Left ventricle myocardium inferior (tissue), 1 donor: ENCODE measurements around the gene FAM149B1. TPM values are rescaled to one million over a fixed set of nuclear protein-coding genes. Genes with fewer than 3 reads are reported as not detected.
A peak's percentile ranks its signal among the peaks of the same experiment; 100 is the strongest.
"Not testable (repeated sequence)": the region's sequence is repeated elsewhere in the genome, so short reads cannot be mapped to it uniquely, and the experiment has no call there.

Experiments used
- DNase-seq: peaks from one replicate; pipeline ENCODE4 v3.0.0-alpha.2; 2020
- H3K27ac ChIP-seq: fragments of 200-600 bp; replicated peaks from 2 replicates; pipeline ENCODE4 v1.8.0; 2021
- H3K27me3 ChIP-seq: fragments of 200-600 bp; 2 replicates; pipeline ENCODE4 v1.8.0; 2021; ENCODE audit warnings: low read depth
- H3K36me3 ChIP-seq: fragments of 200-600 bp; 2 replicates; pipeline ENCODE4 v1.8.0; 2021
- H3K4me1 ChIP-seq: fragments of 200-600 bp; 2 replicates; pipeline ENCODE4 v1.8.0; 2021
- H3K4me3 ChIP-seq: fragments of 200-600 bp; 2 replicates; pipeline ENCODE4 v1.8.0; 2021; ENCODE audit warnings: mild to moderate bottlenecking, moderate library complexity
- H3K9me3 ChIP-seq: fragments of 200-600 bp; replicated peaks from 2 replicates; pipeline ENCODE4 v1.8.0; 2021
- intact Hi-C: fragments of 100-400 bp; cut with micrococcal nuclease; formaldehyde crosslinking; loops from one replicate; pipeline ENCODE4 v1.11.0; 2022
- total RNA-seq: library from RNA; stranded (reverse); fragmentation: NEBNext Ultra II Directional; extraction: Animal tissue kit (Norgen Biotek cat#: 25700); gene quantifications from one replicate; pipeline ENCODE4 v1.2.1, GENCODE V29; 2021
- TF ChIP-seq, protein P1 (sequence below): fragments of 200-600 bp; IDR thresholded peaks from 2 replicates; pipeline ENCODE4 v1.8.0; 2021; ENCODE audit warnings: antibody characterized with exemption, mild to moderate bottlenecking, borderline replicate concordance
- donor health status: DM: no; HTN: yes; CAD: no; lungs with severe emphysema.

FAM149B1 gene
- total RNA-seq, 1 donor from 2014 or later = 14.0 TPM

DNA sequence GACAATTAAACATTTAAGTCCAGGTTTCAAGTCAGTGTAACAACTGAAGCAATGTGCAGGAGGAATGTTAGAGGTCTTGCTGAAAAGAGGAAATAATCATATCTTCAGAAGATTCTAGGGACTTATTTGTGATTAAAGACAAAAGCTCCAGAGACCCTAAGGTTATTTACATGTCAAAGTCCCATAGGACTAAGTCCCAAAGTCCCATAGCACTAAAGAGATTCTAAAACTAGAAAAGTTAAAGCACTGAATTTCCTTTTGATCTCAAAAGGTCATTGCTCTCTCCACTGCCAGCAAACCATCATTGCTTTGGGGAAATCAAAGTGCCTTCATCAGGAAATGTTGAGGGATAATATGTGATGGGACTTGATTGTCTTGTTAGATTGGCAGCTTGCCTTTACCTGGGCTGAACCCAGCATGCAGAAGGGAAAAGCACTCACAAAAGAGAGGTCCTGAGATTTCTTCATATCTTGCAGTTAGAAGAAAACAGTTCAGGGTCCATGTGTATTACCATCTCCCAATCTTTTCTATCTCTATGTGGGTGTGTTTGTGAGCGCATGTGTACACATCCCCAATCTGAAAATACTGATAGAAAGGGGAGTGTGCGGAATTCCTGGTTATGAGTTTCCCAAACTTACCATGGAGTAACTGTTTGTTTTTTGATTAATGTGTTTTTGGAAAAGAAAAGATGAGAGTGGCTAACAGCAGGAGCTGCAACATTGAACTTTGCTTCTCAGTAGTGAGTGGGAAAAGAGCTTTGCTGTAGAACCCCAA is 35.8 kb upstream of the FAM149B1 start:
- Histone ChIP-seq H3K4me1 (peaks cover 12% of the 10 kb centered on the region), H3K9me3 (no peaks in the 10 kb centered on the region), H3K36me3 (peaks cover 94% of the 10 kb centered on the region), H3K4me3 (no peak overlapping the region), H3K27me3 (no peaks in the 10 kb centered on the region), H3K27ac (peak overlapping the region; percentile 1)
- TF ChIP-seq, protein P1, sequence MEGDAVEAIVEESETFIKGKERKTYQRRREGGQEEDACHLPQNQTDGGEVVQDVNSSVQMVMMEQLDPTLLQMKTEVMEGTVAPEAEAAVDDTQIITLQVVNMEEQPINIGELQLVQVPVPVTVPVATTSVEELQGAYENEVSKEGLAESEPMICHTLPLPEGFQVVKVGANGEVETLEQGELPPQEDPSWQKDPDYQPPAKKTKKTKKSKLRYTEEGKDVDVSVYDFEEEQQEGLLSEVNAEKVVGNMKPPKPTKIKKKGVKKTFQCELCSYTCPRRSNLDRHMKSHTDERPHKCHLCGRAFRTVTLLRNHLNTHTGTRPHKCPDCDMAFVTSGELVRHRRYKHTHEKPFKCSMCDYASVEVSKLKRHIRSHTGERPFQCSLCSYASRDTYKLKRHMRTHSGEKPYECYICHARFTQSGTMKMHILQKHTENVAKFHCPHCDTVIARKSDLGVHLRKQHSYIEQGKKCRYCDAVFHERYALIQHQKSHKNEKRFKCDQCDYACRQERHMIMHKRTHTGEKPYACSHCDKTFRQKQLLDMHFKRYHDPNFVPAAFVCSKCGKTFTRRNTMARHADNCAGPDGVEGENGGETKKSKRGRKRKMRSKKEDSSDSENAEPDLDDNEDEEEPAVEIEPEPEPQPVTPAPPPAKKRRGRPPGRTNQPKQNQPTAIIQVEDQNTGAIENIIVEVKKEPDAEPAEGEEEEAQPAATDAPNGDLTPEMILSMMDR = no peak
- no peak for DNase-seq
- intact Hi-C loops = no loop called here

DNA sequence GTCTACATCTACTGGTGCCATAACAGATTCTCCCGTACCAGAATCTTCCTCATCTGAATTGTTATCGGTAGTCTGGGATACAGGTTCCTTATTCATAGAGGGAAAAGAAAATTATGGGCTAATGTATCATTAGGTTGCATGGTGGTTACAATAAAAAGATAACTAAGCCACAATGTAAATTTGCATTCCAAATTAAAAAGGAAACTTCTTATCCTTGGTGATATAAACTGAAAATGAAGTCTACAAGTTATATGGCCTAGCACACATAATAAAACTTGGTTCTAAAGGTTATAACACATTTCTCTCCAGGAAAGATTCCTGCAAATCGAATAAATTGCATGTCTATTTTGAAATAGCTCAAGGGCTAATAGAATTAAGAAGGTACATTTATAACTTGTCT is 33.2 kb upstream of the FAM149B1 start:
- TF ChIP-seq, protein P1 = no peak
- no peak overlapping the region for H3K27ac ChIP-seq
- H3K27me3 ChIP-seq = no peaks in the 10 kb centered on the region
- intact Hi-C loops = no loop called here
- H3K4me3 ChIP-seq = no peak overlapping the region
- no peaks in the 10 kb centered on the region for H3K9me3 ChIP-seq
- peaks cover 100% of the 10 kb centered on the region for H3K36me3 ChIP-seq
- peaks cover 12% of the 10 kb centered on the region for H3K4me1 ChIP-seq
- no peak for DNase-seq

DNA sequence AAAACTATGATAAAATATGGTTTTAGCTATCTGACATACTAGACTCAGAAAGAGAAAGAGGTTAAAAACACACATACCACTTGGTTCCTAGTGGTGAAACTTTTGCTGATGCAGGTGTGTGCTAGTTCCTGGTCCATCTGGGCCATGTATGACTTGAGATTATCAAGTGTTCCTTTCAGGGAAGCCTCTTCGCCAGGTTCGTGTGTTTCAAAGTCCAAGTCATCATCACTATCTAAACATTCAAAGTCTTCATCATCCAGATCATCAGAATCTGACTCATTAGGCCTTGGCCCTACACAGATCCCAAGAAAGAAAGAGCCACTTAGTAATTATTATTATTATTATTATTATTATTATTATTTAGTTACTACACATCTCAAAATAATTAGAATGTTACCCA is 31.3 kb upstream of the FAM149B1 start:
- intact Hi-C loops = no loop called here
- DNase-seq = no peak
- TF ChIP-seq, protein P1 = no peak
- Histone ChIP-seq H3K4me3 (no peak overlapping the region), H3K27me3 (no peaks in the 10 kb centered on the region), H3K4me1 (peaks cover 11% of the 10 kb centered on the region), H3K27ac (no peak overlapping the region), H3K9me3 (no peaks in the 10 kb centered on the region), H3K36me3 (peaks cover 100% of the 10 kb centered on the region)

DNA sequence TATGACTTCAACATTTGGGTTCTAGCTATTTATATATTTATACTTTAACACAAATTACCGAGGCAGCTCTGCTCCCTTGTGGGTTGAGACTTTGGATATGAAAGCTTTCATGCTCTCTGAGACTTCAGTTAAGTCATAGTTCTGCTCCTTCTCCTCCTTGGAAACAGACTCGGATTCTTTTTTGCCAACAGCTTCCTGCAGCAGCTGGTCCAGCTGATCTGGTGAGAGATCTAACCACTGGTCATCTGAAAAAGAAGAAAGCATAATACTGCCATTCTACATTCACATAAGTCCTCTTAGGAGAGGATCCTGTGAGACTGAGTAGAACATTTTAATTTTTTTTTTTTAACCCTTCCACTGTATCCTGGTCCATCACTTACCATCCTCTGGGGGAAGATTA is 28.7 kb upstream of the FAM149B1 start:
- DNase-seq = no peak
- Histone ChIP-seq H3K27ac (no peak overlapping the region), H3K36me3 (peaks cover 100% of the 10 kb centered on the region), H3K27me3 (no peaks in the 10 kb centered on the region), H3K4me3 (no peak overlapping the region), H3K4me1 (no peaks in the 10 kb centered on the region), H3K9me3 (no peaks in the 10 kb centered on the region)
- intact Hi-C loops = no loop called here
- TF ChIP-seq, protein P1 = no peak

DNA sequence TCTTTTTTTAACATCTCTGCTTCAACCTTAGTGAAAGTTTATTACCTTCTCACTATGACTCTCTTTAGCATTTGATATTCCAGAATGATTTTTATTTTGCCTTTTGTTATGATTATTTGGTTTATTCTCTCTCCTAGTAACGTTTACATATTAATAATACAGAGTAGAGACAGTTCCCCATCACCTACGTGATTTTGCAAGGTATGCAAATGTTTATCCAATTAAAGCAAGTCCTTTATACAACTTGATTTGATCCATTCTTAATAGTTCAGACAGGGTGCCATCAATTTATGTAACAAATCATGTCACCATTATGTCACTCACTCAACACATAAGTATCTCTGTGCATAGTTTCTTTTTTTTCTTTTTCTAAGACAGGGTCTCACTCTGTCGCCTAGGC is 26.3 kb upstream of the FAM149B1 start:
- no peak for DNase-seq
- H3K4me3 ChIP-seq = no peak overlapping the region
- no peaks in the 10 kb centered on the region for H3K4me1 ChIP-seq
- TF ChIP-seq, protein P1 = no peak
- no peaks in the 10 kb centered on the region for H3K27me3 ChIP-seq
- peaks cover 100% of the 10 kb centered on the region for H3K36me3 ChIP-seq
- no peak overlapping the region for H3K27ac ChIP-seq
- H3K9me3 ChIP-seq = no peaks in the 10 kb centered on the region
- intact Hi-C loops = no loop called here

DNA sequence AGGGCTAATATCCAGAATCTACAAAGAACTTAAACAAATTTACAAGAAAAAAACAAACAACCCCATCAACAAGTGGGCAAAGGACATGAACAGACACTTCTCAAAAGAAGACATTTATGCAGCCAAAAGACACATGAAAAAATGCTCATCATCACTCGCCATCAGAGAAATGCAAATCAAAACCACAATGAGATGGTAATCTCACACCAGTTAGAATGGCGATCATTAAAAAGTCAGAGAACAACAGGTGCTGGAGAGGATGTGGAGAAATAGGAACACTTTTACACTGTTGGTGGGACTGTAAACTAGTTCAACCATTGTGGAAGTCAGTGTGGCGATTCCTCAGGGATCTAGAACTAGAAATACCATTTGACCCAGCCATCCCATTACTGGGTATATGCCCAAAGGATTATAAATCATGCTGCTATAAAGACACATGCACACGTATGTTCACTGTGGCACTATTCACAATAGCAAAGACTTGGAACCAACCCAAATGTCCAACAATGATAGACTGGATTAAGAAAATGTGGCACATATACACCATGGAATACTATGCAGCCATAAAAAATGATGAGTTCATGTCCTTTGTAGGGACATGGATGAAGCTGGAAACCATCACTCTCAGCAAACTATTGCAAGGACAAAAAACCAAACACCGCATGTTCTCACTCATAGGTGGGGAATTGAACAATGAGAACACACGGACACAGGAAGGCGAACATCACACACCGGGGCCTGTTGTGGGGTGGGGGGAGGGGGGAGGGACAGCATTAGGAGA is 17.1 kb upstream of the FAM149B1 start:
- intact Hi-C loops, H3K4me1 ChIP-seq, DNase-seq, H3K9me3 ChIP-seq, H3K4me3 ChIP-seq, H3K27me3 ChIP-seq, H3K27ac ChIP-seq: not testable (repeated sequence)
- peaks cover 84% of the 10 kb centered on the region for H3K36me3 ChIP-seq
